Tibial artery (tissue), 4 donors: Measurements from ENCODE around the gene IRX3.

Experiments
- DNase-seq, 2 donors: peaks; one replicate each; pipeline ENCODE4 v3.0.0-alpha.2; 2019
- H3K27ac ChIP-seq, 2 donors: fragments of 200-600 bp; sonication (generic) in 1 of 2; 1 replicate in 1 of 2; 2 replicates in 1 of 2; pipeline ENCODE4 v1.5.1; 2018 to 2019; ENCODE audit warnings: mild to moderate bottlenecking in 1 of 2
- H3K27me3 ChIP-seq, 2 donors: fragments of 200-600 bp; sonication (generic) in 1 of 2; one replicate each; pipeline versions ENCODE4 v1.5.1 to v1.6.0; 2016 to 2019
- H3K36me3 ChIP-seq, 3 donors: fragments of 200-600 bp; sonication (generic) in 2 of 3; one replicate each; pipeline ENCODE4 v1.5.1; 2016 to 2019; ENCODE audit warnings: mild to moderate bottlenecking in 2 of 3
- H3K4me1 ChIP-seq, 4 donors: fragments of 200-600 bp; sonication (generic) in 2 of 4; 1 replicate in 3 of 4; 2 replicates in 1 of 4; pipeline ENCODE4 v1.5.1; 2016 to 2019
- H3K4me3 ChIP-seq, 2 donors: fragments of 200-600 bp; sonication (generic) in 1 of 2; 1 replicate in 1 of 2; 2 replicates in 1 of 2; pipeline ENCODE4 v1.5.1; 2018 to 2019; ENCODE audit warnings: mild to moderate bottlenecking in 2 of 2
- H3K9me3 ChIP-seq, 3 donors: fragments of 200-600 bp; sonication (generic) in 1 of 3; one replicate each; pipeline ENCODE4 v1.5.1; 2016 to 2019
- CTCF ChIP-seq, 2 experiments: fragments of 200-600 bp in 1 of 2; fragments of 450-650 bp in 1 of 2; IDR thresholded peaks; one replicate each; pipeline ENCODE4 v1.5.1; 2017 to 2019; ENCODE audit warnings: antibody characterized with exemption in 2 of 2, mild to moderate bottlenecking in 1 of 2, moderate library complexity in 1 of 2
- intact Hi-C: fragments of 100-400 bp; cut with DNase I; formaldehyde crosslinking; loops from one replicate; pipeline ENCODE4 v1.15.0; 2023; ENCODE audit warnings: low total_unique reads

The IRX3 gene

DNA sequence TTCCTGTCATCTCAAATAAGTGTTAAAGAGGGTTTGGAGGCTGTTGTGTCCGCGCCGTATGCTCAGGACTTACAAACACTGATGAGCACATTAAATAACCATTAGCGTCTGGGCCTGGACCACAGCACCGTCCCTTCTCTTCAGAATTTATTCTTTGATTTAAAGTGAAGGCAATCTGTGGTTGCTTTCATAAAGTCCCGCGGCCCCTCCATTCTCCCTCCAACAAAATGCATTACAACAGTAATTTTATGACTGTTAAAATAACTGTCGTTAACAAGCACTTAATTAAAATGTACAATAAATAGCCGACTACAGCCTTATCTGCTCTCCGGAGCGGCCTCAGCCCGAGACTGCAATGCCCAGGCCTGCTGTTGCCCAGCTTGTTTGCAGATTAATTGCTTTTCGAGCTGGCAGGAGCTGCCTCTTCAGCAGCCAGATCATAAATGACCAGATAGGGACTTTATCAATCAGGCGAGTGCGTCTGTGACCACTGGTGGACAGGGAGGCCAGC is 30.6 kb upstream of the IRX3 start:
- DNase-seq = no peak
- Histone ChIP-seq H3K9me3 (no peaks in the 10 kb centered on the region), H3K4me3 (no peak overlapping the region), H3K27ac (no peak overlapping the region), H3K4me1 (no peaks in the 10 kb centered on the region), H3K36me3 (no peaks in the 10 kb centered on the region), H3K27me3 (no peaks in the 10 kb centered on the region)
- intact Hi-C loops = no loop called here
- TF ChIP-seq CTCF (IDR thresholded peaks at IDR 0.05) = no peak

GRCh38 chr16:54316095-54316889 is 29.7 kb upstream of the IRX3 start:
- DNase-seq = no peak
- Histone ChIP-seq H3K4me1 (no peaks in the 10 kb centered on the region), H3K27ac (no peak overlapping the region), H3K36me3 (no peaks in the 10 kb centered on the region), H3K9me3 (no peaks in the 10 kb centered on the region), H3K4me3 (no peak overlapping the region), H3K27me3 (no peaks in the 10 kb centered on the region)
- TF ChIP-seq CTCF (IDR thresholded peaks at IDR 0.05) = no peak
- intact Hi-C loops = no loop called here

DNA sequence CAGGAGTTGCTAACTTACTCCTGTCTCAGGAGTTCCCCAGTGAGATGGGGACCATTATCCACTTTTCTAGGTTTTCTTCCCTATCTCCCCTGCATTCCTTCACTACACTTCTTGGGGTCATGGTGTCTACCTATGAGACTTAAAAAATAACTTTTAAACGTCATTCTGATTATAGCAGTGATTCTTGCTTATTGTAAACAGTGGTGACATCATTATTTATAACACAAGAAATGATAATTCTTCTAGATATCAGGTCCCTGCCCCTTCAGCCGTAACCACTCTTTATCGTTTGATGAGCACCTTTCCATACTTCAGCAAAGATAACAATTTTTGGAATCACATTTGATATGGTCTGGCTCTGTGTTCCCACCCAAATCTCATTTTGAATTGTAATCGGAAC is 27.2 kb upstream of the IRX3 start:
- H3K4me3 ChIP-seq = no peak overlapping the region
- no peak overlapping the region for H3K27ac ChIP-seq
- DNase-seq = no peak
- H3K9me3 ChIP-seq = no peaks in the 10 kb centered on the region
- H3K36me3 ChIP-seq = no peaks in the 10 kb centered on the region
- TF ChIP-seq CTCF (IDR thresholded peaks at IDR 0.05) = no peak
- no peaks in the 10 kb centered on the region for H3K27me3 ChIP-seq
- no peaks in the 10 kb centered on the region for H3K4me1 ChIP-seq
- intact Hi-C loops = no loop called here

GRCh38 chr16:54312502-54312991 is 26.0 kb upstream of the IRX3 start:
- no peak overlapping the region for H3K27ac ChIP-seq
- H3K27me3 ChIP-seq = no peaks in the 10 kb centered on the region
- DNase-seq = no peak

GRCh38 chr16:54309341-54309740 is 22.8 kb upstream of the IRX3 start:
- H3K9me3 ChIP-seq = no peaks in the 10 kb centered on the region
- H3K4me3 ChIP-seq = no peak overlapping the region
- no peak overlapping the region for H3K27ac ChIP-seq
- H3K36me3 ChIP-seq = no peaks in the 10 kb centered on the region
- no peak for DNase-seq
- intact Hi-C loops = no loop called here
- TF ChIP-seq CTCF (IDR thresholded peaks at IDR 0.05) = no peak
- no peaks in the 10 kb centered on the region for H3K27me3 ChIP-seq
- H3K4me1 ChIP-seq = no peaks in the 10 kb centered on the region

More at GRCh38 chr16:54312502-54312991, 26.0 kb upstream of the IRX3 start:
- no peak for TF ChIP-seq CTCF (IDR thresholded peaks at IDR 0.05)
- H3K36me3 ChIP-seq = no peaks in the 10 kb centered on the region
- no peaks in the 10 kb centered on the region for H3K4me1 ChIP-seq
- no peak overlapping the region for H3K4me3 ChIP-seq
- H3K9me3 ChIP-seq = no peaks in the 10 kb centered on the region
- intact Hi-C loops = no loop called here
